ENCODE results near the gene MTARC2. TPM values are rescaled to one million over a fixed set of nuclear protein-coding genes. Genes with fewer than 3 reads are reported as not detected.

MTARC2 gene
- total and polyA plus RNA-seq, 8 donors, result 41.2 to 84.3 (median 80.9) TPM

DNA sequence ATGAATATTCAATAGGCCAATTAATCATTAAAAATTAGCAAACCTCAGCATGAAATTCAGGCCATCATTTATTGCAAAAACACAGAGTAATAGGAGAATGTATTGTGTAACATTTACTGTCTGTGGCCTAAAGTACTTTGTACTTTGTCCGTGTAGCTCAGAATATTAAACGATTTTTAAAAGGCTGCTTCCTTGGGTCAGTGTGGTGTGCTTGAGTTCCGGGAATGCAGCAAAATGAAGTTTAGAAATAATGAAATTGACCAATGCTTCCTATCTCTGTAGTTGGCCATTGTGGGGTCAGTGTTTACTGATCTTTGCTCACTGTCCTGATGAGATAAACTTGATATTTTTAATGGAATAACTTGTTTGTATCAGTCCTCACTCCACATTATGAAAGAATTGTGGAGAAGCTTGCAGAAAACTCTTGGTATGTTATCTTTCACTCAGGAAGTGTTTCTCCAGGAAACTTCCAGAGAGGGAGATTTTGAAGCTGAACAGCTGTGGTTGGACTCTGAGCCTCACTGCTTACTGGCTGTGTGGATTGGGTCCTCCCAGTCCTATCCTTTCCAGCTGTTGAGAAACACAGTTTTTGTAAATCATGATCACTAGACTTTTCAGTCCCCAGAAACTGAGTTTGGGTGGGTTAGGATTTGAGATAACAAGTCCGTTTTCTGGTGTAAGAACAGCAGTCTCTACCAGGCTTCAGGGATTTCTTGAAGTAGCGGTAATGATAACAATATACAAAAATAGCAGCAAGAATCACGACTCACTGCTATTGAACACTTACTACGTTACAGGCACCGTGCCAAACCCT is 19.4 kb downstream of the MTARC2 start:
- Histone ChIP-seq H3K27me3 (no peaks in the 10 kb centered on the region), H3K4me1 (peaks cover 12 to 20% of the 10 kb centered on the region in 2 donors), H3K9me3 (no peaks in the 10 kb centered on the region), H3K36me3 (peaks cover 0 to 28% of the 10 kb centered on the region in 2 donors), H3K4me3 (no peak overlapping the region), H3K27ac (peak overlapping the region; percentile 57 to 75)
- TF ChIP-seq, protein P1, sequence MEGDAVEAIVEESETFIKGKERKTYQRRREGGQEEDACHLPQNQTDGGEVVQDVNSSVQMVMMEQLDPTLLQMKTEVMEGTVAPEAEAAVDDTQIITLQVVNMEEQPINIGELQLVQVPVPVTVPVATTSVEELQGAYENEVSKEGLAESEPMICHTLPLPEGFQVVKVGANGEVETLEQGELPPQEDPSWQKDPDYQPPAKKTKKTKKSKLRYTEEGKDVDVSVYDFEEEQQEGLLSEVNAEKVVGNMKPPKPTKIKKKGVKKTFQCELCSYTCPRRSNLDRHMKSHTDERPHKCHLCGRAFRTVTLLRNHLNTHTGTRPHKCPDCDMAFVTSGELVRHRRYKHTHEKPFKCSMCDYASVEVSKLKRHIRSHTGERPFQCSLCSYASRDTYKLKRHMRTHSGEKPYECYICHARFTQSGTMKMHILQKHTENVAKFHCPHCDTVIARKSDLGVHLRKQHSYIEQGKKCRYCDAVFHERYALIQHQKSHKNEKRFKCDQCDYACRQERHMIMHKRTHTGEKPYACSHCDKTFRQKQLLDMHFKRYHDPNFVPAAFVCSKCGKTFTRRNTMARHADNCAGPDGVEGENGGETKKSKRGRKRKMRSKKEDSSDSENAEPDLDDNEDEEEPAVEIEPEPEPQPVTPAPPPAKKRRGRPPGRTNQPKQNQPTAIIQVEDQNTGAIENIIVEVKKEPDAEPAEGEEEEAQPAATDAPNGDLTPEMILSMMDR (IDR thresholded peaks at IDR 0.05), result no peak
- DNase-seq (peak in 2 of 4 donors; percentile 91 to 94), ATAC-seq (peak; percentile 84)
- intact Hi-C loops (cut with DNase I), result no loop called here

DNA sequence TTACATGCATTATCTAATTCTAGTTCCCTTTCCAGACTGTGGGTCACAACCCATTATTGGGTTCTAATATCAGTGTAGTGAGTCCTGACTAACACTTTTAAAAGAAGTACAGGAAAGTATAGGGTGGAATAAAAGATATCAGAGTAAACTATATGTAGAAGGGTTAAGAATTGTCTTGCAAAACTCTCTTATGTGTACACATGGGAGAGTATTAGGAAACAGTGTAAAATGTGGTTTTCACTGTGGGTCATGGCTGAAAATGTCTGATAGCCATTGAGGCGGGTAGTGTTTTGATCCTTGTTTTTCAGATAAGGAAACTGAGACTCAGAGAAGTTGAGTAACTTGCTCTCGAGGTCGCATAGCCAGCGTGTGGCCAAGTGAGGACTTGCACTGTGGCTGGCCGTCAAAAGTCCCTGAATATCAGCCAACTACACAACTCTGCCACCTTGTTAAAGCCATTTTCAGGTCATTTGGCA is 20.0 kb downstream of the MTARC2 start:
- peaks cover 0 to 22% of the 10 kb centered on the region in 2 donors for H3K36me3 ChIP-seq
- intact Hi-C loops (cut with DNase I), result no loop called here
- no peak for DNase-seq

DNA sequence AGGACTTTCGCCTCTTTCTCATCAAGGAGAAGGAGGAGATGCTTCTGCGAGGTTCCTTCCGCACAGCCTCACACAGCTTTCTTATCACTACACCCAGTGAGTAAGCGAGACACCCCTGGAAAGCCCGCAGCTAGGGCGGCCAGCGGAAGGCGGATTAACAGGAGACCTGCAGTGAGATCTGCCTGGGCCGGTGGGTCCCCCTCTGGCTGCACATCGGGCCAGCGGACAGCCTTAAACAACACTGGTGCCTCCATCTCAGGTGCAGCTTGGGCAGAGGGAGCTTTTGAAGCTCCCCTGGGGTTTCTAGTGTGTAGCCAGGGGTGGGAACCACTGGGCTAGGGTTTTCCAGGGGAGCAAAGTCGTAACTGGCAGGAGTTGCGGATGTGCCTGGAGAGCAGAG is 21.1 kb downstream of the MTARC2 start:
- TF ChIP-seq, protein P1 (IDR thresholded peaks at IDR 0.05), result no peak
- no peaks in the 10 kb centered on the region for H3K27me3 ChIP-seq
- no peak overlapping the region for H3K27ac ChIP-seq
- DNase-seq (no peak), ATAC-seq (no peak)
- peaks cover 0 to 18% of the 10 kb centered on the region in 2 donors for H3K36me3 ChIP-seq
- H3K9me3 ChIP-seq, result no peaks in the 10 kb centered on the region
- intact Hi-C loops (cut with DNase I), result no loop called here
- H3K4me1 ChIP-seq, result peaks cover 12 to 20% of the 10 kb centered on the region in 2 donors
- no peak overlapping the region for H3K4me3 ChIP-seq

More for the DNA sequence above, 20.0 kb downstream of the MTARC2 start:
- peak; percentile 68 for ATAC-seq
- Histone ChIP-seq H3K4me3 (no peak overlapping the region), H3K27me3 (no peaks in the 10 kb centered on the region), H3K9me3 (no peaks in the 10 kb centered on the region), H3K4me1 (peaks cover 12 to 20% of the 10 kb centered on the region in 2 donors), H3K27ac (peak overlapping the region; percentile 57 to 75)
- TF ChIP-seq, protein P1 (IDR thresholded peaks at IDR 0.05), result peak in 1 of 2 donors; percentile 8

DNA sequence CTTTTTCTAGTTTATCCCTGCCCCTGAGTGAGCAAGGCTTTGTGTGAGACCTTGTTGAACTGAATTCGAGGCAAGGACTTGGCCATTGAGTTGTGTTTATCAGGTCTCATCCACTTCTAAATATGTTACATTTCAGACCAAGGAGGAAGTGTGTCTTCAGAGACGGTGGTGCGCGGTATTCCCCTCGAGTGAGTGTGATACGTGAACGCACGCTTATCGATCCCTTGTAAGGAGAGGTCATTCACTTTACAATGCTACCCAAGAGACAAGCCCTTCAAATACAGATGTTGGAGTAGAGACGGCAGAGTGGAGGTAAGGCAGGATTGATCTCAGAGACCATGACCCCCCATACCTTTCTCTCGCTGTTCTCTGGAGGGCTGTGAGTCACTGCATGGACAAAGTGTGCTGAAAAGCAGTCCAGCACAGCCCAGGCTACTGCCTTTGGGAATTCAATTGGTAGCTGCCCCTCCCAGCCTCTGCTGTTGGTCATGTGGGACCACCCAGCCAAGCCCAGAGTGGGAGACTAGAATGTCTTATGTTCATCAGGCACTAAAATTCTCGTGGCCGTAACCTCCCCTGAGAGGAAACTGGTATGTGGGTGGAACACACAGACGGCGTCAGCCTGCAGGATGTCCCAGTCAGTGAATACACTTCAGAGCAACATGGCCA is 22.3 kb downstream of the MTARC2 start:
- intact Hi-C loops (cut with DNase I), result loop anchor here in 1 of 2 donors (10.0 kb wide), 1 partner anchor 86 kb away; no protein-coding TSS in a partner anchor
- no peaks in the 10 kb centered on the region for H3K9me3 ChIP-seq
- TF ChIP-seq, protein P1 (IDR thresholded peaks at IDR 0.05), result no peak

DNA sequence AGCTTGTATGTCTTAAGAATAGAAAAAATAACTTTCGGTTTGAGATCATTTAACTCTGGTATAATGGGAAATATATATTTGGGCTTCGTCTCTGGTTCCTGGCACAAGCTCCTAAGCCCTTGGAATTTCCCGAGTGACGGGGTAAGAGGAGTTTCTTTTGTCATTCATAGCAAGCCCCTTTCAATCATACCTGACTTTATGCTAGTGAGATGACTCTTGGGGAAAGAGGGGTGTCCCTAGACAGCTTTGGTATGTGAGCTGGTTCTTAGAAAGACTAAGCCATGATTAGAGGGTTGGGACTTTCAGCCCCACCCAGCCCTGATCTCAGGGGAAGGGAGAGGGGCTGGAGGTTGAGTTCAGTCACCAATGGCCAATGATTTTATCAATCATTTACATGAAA is 24.7 kb downstream of the MTARC2 start:
- no peak for ATAC-seq
- Histone ChIP-seq H3K4me3 (no peak overlapping the region), H3K27me3 (no peaks in the 10 kb centered on the region), H3K9me3 (no peaks in the 10 kb centered on the region), H3K36me3 (peaks cover 0 to 22% of the 10 kb centered on the region in 2 donors), H3K4me1 (peaks cover 2 to 31% of the 10 kb centered on the region in 2 donors), H3K27ac (no peak overlapping the region)
- DNase-seq, result no peak
- TF ChIP-seq, protein P1 (IDR thresholded peaks at IDR 0.05), result no peak
- intact Hi-C loops (cut with DNase I), result loop anchor here in 1 of 2 donors (10.0 kb wide), 1 partner anchor 88 kb away; no protein-coding TSS in a partner anchor

More for the DNA sequence above, 22.3 kb downstream of the MTARC2 start:
- peaks cover 12 to 20% of the 10 kb centered on the region in 2 donors for H3K4me1 ChIP-seq
- DNase-seq (no peak), ATAC-seq (no peak)
- no peak overlapping the region for H3K4me3 ChIP-seq
- no peak overlapping the region for H3K27ac ChIP-seq
- no peaks in the 10 kb centered on the region for H3K27me3 ChIP-seq
- peaks cover 0 to 22% of the 10 kb centered on the region in 2 donors for H3K36me3 ChIP-seq
